GM12864 (cell line): ENCODE results near the gene ZNF672.

ENCODE experiments used
- DNase-seq: peaks from one replicate; pipeline ENCODE4 v3.0.0-alpha.2; 2011; ENCODE audit warnings: low read depth
- H3K4me3 ChIP-seq: 2 replicates; pipeline ENCODE4 v1.5.1; 2011; ENCODE audit warnings: mild to moderate bottlenecking, low read depth, low read length, control low read depth
- CTCF ChIP-seq: IDR thresholded peaks from 2 replicates; pipeline ENCODE4 v1.5.1; 2011; ENCODE audit warnings: low read depth, mild to moderate bottlenecking, moderate library complexity, low read length, control low read depth, inconsistent platforms; ENCODE audit errors: missing control alignments

Gene ZNF672

GRCh38 chr1:248861616-248862015, 23.6 kb downstream of the ZNF672 start:
- no peak for TF ChIP-seq CTCF
- H3K4me3 ChIP-seq, result no peak overlapping the region
- DNase-seq, result no peak

GRCh38 chr1:248862695-248862997, 24.6 kb downstream of the ZNF672 start:
- H3K4me3 ChIP-seq, result peak overlapping the region; percentile 73
- no peak for TF ChIP-seq CTCF
- no peak for DNase-seq

- peak overlapping the region; percentile 73 for H3K4me3 ChIP-seq
- DNase-seq, result peak; percentile 41
- no peak for TF ChIP-seq CTCF
Observed at GRCh38 chr1:248862998-248863881, 25.2 kb downstream of the ZNF672 start.

GRCh38 chr1:248871837-248872401, 33.9 kb downstream of the ZNF672 start:
- no peak for TF ChIP-seq CTCF
- no peak overlapping the region; the same call in 1 of the 2 replicates for H3K4me3 ChIP-seq
- DNase-seq, result no peak

GRCh38 chr1:248872752-248873408, 34.9 kb downstream of the ZNF672 start:
- no peak for TF ChIP-seq CTCF
- H3K4me3 ChIP-seq, result peak overlapping the region; percentile 75

GRCh38 chr1:248873409-248873992, 35.5 kb downstream of the ZNF672 start:
- H3K4me3 ChIP-seq, result peak overlapping the region; percentile 75
- TF ChIP-seq CTCF, result no peak
- DNase-seq, result peak; percentile 88

More at GRCh38 chr1:248872752-248873408, 34.9 kb downstream of the ZNF672 start:
- peak; percentile 45 for DNase-seq
